SU-DHL-6 (cell line): Measurements from ENCODE around the gene RAET1L.
"Not testable (repeated sequence)": the region's sequence is repeated elsewhere in the genome, so short reads cannot be mapped to it uniquely, and the experiment has no call there.

Experiments
- H2AFZ ChIP-seq: fragments of 200-600 bp; sonication (generic); 2 replicates; pipeline ENCODE4 v1.6.1; 2014; ENCODE audit warnings: low read depth, mild to moderate bottlenecking, moderate library complexity, mixed read lengths, antibody characterized with exemption, low read length; ENCODE audit not compliant: severe bottlenecking
- H3F3A ChIP-seq: fragments of 200-600 bp; shearing (Covaris generic); 2 replicates; pipeline ENCODE4 v1.6.0; 2016; ENCODE audit warnings: antibody characterized with exemption, mild to moderate bottlenecking; ENCODE audit not compliant: insufficient read depth
- H3K27ac ChIP-seq: fragments of 200-600 bp; sonication (generic); 2 replicates; pipeline ENCODE4 v1.5.1; 2016; ENCODE audit warnings: low read depth, mild to moderate bottlenecking, low read length, moderate library complexity, mixed read lengths
- H3K27me3 ChIP-seq: fragments of 200-600 bp; sonication (generic), shearing (Covaris generic); 2 replicates; pipeline ENCODE4 v1.6.0; 2014; ENCODE audit warnings: mild to moderate bottlenecking, low read length
- H3K36me3 ChIP-seq: fragments of 200-600 bp; sonication (generic); 2 replicates; pipeline ENCODE4 v1.6.1; 2014; ENCODE audit warnings: mild to moderate bottlenecking, low read length, mixed read lengths
- H3K4me2 ChIP-seq: fragments of 300-600, 200-600 bp; shearing (Covaris generic), sonication (generic); 2 replicates; pipeline ENCODE4 v1.6.0; 2014; ENCODE audit warnings: low read length, low read depth, mild to moderate bottlenecking; ENCODE audit not compliant: poor library complexity, severe bottlenecking
- H3K4me3 ChIP-seq: fragments of 200-600 bp; sonication (generic); 2 replicates; pipeline ENCODE4 v1.5.1; 2014; ENCODE audit warnings: antibody characterized with exemption, low read length, mild to moderate bottlenecking, mixed read lengths; ENCODE audit not compliant: insufficient read depth, poor library complexity, severe bottlenecking
- H3K79me2 ChIP-seq: fragments of 200-600 bp; sonication (generic); 2 replicates; pipeline ENCODE4 v1.6.1; 2014; ENCODE audit warnings: mild to moderate bottlenecking, low read length, moderate library complexity; ENCODE audit not compliant: insufficient read depth
- H3K9ac ChIP-seq: fragments of 200-600 bp; sonication (generic); 2 replicates; pipeline ENCODE4 v1.7.0; 2014; ENCODE audit warnings: mild to moderate bottlenecking, low read length
- H3K9me2 ChIP-seq: fragments of 200-600 bp; sonication (generic); replicated peaks from 2 replicates; pipeline ENCODE4 v1.6.1; 2014; ENCODE audit warnings: low read length; ENCODE audit not compliant: insufficient read depth
- H3K9me3 ChIP-seq: fragments of 200-600 bp; sonication (generic); 2 replicates; pipeline ENCODE4 v1.6.1; 2014; ENCODE audit warnings: low read length, mixed read lengths; ENCODE audit not compliant: insufficient read depth
- H4K20me1 ChIP-seq: fragments of 200-600 bp; sonication (generic); 2 replicates; pipeline ENCODE4 v1.6.1; 2014; ENCODE audit warnings: low read depth, mild to moderate bottlenecking, antibody characterized with exemption, low read length, moderate library complexity, mixed read lengths
- CTCF ChIP-seq: fragments of 200-600 bp; sonication (generic); IDR thresholded peaks from one replicate; pipeline ENCODE4 v1.5.1; 2017; ENCODE audit warnings: antibody characterized with exemption, mild to moderate bottlenecking, low read length, moderate library complexity; ENCODE audit not compliant: insufficient read depth, poor library complexity, severe bottlenecking
- EZH2phosphoT487 ChIP-seq: fragments of 200-600 bp; sonication (generic), shearing (Covaris generic); conservative IDR thresholded peaks from 2 replicates; pipeline ENCODE4 v1.6.1; 2018; ENCODE audit warnings: mild to moderate bottlenecking, antibody characterized with exemption, low read length, moderate library complexity, mixed read lengths

RAET1L gene

DNA sequence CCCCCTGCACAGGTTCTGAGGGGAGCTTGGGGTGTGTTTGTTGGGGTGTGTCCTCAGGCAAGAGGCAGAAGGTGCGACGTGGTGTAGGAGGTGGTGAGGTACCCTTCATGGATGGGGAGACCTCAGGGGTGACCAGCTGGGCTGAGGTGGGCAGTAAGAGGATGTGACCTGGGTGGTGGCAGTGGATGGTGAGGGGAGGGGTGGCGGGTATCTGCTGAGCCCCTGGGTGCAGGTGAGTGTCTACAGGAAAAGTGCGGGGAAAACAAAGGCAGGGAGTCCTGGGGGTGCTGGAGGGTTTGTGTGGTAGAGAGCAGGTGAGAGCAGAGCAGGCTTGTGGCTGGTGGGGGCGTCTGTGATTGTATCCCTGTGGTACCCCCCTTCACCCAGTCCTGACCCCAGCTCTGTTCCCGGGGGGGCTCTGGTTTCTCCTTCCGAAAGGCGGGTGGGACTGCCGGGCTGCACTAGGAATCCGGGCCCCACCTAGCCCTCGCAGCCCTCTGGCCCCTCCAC is 631 bp downstream of the RAET1L start:
- Histone ChIP-seq H3K27ac (no peak overlapping the region), H3K9ac (no peak overlapping the region), H3K27me3 (no peaks in the 10 kb centered on the region), H3F3A (no peaks in the 10 kb centered on the region), H3K4me3 (no peak overlapping the region), H3K9me2 (no peaks in the 10 kb centered on the region), H3K4me2 (no peak overlapping the region), H3K36me3 (no peaks in the 10 kb centered on the region), H3K79me2 (no peaks in the 10 kb centered on the region), H4K20me1 (no peaks in the 10 kb centered on the region), H2AFZ (no peak overlapping the region), H3K9me3 (no peaks in the 10 kb centered on the region)
- TF ChIP-seq EZH2phosphoT487 (no peak), CTCF (no peak)

DNA sequence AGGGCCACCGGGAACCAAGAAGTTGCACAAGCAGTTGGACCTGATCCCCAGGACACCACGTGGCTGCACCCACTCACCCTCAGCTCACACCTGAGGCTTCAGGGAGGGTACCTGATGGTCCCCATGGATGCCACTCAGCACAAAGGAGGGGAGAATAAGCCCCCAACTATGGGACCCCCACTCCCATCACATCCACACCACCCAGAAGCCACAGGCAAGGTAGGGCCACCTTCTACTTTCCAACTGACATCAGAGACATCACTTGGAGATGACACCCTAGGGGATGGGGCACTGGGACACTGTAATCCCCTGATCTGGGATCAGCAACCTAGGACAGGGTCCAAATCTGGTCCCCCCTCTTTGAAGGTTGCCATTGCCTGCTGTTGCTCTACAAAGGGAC is 1.3 kb downstream of the RAET1L start:
- not testable (repeated sequence) for H3K9me2 ChIP-seq, H3K9me3 ChIP-seq, H2AFZ ChIP-seq, H3K4me2 ChIP-seq, H3K27ac ChIP-seq, H3K36me3 ChIP-seq, H3K4me3 ChIP-seq, H3K9ac ChIP-seq, H3F3A ChIP-seq, H3K27me3 ChIP-seq, H3K79me2 ChIP-seq, H4K20me1 ChIP-seq

GRCh38 chr6:150021870-150022269 is 3.5 kb downstream of the RAET1L start:
- not testable (repeated sequence) for H3K27ac ChIP-seq, H3K4me3 ChIP-seq, H3F3A ChIP-seq, H2AFZ ChIP-seq, H3K36me3 ChIP-seq, H3K4me2 ChIP-seq, H3K27me3 ChIP-seq, H3K9me2 ChIP-seq, H4K20me1 ChIP-seq, H3K9ac ChIP-seq, H3K79me2 ChIP-seq, H3K9me3 ChIP-seq

- no peak overlapping the region for H2AFZ ChIP-seq
- no peaks in the 10 kb centered on the region for H3F3A ChIP-seq
- no peak overlapping the region for H3K4me3 ChIP-seq
- no peaks in the 10 kb centered on the region for H3K9me2 ChIP-seq
- no peak overlapping the region for H3K27ac ChIP-seq
- no peak overlapping the region for H3K4me2 ChIP-seq
- H3K9me3 ChIP-seq = no peaks in the 10 kb centered on the region
- H3K9ac ChIP-seq = no peak overlapping the region
- H3K36me3 ChIP-seq = no peaks in the 10 kb centered on the region
- no peaks in the 10 kb centered on the region for H3K79me2 ChIP-seq
- no peaks in the 10 kb centered on the region for H3K27me3 ChIP-seq
- TF ChIP-seq EZH2phosphoT487 = no peak
- no peak for TF ChIP-seq CTCF
- no peaks in the 10 kb centered on the region for H4K20me1 ChIP-seq
Measured at GRCh38 chr6:150018846-150019580, 6.3 kb downstream of the RAET1L start.

- H3K4me2 ChIP-seq, H3K9me2 ChIP-seq, H2AFZ ChIP-seq, H4K20me1 ChIP-seq, H3K27me3 ChIP-seq, H3K4me3 ChIP-seq, H3K9me3 ChIP-seq, H3F3A ChIP-seq, H3K27ac ChIP-seq, H3K36me3 ChIP-seq, H3K9ac ChIP-seq, H3K79me2 ChIP-seq: not testable (repeated sequence)
Measured at GRCh38 chr6:150017186-150017521, 8.2 kb downstream of the RAET1L start.
